DMS79 (cell line): ENCODE measurements around the gene SMYD3.
"Not testable (repeated sequence)": the region's sequence is repeated elsewhere in the genome, so short reads cannot be mapped to it uniquely, and the experiment has no call there.

Experiments
- DNase-seq: peaks from one replicate; lab custom pipeline; 2025; lab: John Stamatoyannopoulos, UW

Gene SMYD3

DNA sequence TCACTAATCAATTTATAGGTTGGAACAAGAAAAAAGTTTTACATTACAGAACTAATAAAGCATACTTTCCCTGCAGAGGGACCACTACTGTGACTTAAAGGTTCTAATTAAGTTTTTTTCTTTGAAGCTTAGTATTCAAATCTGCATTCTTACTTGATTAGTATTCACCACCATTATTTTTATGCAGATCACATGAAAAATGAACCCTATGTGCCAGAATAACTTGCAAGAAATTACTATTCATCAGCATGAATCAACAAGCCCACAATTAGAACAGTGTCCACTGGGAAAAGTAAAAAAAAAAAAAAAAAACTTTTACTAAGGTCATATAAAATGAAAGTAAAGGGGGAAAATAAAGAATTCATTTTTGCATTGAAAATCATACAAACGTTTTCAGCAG lies 90.8 kb downstream of the SMYD3 start:
- no peak for DNase-seq

DNA sequence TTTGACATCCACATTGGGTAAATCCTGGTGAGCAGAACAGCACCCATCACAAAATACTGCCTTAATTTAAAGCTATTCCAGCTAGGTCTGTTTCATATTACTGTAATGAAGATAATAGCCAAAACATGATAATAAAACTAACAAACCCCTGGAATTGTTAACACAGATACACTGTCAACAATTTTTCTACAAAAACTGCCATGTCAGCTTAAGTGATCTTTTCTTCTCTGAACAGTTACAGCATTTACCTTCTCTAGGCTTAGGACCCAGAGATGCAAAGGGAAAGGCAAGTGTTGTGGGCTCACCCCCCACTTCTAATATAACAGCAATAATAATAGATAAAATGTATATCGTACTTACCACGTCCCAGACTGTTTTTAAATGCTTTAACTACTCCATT lies 92.1 kb downstream of the SMYD3 start:
- no peak for DNase-seq

DNA sequence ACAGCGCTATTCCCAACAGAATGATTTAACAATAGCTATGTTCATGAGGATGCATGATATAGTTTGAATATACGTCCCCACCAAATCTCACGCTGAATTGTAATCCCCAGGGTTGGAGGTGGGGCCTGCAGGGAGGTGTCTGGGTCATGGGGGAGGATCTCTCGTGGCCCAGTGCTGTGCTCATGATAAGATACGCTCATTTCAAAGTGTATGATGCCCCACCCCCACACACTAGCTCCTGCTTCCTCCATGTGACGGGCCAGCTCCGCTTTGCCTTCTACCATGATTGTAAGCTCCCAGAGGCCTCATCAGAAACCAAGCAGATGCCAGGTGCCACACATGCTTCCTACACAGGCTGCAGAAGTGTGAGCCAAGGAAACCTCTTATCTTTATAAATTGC lies 93.6 kb downstream of the SMYD3 start:
- DNase-seq: no peak

DNA sequence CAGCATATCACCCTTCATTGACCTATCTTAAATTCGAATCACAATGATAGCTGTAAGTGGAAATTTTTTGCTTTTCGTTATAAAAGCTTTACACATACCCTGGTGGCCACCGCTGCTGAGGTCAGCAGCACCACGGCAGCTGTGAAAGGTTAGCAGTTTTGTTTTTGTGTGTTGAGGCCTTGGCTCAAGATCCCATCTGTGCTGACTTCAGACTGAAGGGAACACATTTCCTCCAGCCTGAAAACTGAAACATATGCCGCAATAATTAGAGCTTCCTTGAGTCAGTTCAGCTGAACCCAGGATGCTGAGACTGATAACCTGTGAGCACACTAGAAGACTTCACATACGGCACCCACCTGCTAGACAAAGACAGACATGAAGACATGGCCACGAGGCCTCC lies 103.0 kb downstream of the SMYD3 start:
- DNase-seq: no peak

DNA sequence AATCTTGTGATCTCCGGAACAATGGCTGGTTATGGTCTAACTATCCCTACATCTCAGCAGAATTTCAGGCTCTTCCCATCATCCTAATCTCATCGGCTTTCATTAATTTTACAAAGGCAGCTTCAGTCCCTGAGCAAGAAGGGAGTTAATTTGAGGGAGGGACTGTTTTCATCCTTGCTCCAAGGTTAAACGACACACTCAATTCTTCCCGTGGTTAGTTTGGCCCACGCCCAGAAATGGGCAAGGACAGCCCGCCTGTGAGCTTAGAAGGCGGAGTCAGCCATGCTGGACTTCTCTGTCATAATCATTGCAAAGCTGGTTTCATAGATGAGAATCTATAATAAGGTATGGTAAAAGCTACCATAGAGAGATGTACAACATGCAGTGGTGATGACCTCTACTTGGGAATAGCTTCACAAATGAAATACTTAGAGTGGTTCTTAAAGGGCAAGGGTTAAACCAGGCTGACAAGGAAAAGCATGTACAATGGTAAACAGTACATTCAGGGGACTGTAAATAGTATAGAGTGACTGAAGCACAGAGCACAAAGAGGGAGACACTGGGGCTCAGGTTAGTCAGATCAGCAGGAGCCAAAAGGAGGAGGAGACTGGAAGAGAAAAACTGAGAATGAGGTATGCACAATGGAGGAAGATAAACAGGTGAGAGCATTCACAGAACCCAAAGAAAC lies 108.8 kb downstream of the SMYD3 start:
- no peak for DNase-seq

DNA sequence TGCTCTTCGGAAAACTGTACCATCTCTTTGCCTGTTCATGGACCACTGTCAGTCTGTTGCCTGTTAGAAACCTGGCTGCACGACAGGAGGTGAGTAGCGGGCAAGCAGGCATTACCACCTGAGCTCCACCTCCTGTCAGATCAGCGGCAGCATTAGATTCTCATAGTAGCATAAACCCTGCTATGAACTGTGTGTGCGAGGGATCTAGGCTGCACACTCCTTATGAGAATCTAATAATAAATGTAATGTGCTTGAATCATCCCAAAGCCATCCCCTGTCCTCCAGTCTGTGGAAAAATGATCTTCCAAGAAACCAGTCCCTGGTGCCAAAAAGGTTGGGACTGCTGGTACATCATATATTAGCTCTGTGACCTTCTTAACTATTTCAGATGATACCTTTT lies 110.0 kb downstream of the SMYD3 start:
- no peak for DNase-seq

DNA sequence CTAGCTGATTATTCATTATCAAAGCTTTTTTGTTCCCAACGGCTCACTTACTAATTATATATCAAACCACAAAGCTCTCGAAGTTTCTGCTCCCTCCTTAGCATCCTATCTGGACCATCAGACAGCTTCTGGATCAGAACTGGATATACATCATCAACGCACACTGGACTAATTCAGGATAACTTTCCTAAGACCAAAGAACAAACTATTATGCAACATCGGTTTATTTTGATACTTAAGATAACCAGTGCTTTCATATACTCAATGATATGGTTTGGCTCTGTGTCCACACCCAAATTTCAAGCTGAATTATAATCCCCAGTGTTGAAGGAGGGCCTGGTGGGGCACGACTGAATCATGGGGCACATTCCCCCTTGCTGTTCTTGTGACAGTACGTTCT lies 110.8 kb downstream of the SMYD3 start:
- DNase-seq: no peak

DNA sequence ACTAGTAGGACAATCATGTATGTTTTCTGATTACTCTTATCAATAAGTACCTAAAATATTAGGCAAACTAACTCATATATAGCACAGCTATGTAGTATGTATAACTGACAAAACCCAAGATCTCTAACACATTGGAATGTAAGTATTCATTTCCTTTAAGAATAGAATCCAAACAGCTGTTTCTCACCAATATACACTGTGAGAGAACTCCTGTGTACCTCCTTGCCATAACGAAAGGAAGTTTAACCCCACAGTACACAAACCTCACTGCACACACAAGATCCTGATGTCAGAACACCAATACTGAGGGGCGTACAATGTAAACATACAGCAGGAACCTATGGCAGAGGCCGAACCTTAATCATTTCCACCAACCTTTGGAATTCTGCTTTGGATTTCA lies 113.0 kb downstream of the SMYD3 start:
- no peak for DNase-seq

DNA sequence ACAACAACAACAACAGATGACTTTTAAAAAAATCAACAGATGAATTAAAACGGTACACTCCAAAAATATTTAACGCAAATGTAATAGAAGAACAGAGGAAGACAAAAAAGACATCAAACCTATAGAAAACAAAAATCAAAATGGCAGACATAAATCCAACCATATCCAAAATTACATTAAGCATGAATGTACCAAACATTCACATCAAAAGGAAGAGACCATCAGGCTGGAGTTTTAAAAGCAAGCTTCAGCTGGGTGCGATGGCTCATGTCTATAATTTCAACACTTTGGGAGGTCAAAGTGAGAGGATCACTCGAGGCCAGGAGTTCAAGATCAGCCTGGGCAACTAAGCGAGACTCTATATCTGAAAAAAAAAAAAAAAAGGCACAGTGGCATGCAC lies 116.2 kb downstream of the SMYD3 start:
- no peak for DNase-seq

DNA sequence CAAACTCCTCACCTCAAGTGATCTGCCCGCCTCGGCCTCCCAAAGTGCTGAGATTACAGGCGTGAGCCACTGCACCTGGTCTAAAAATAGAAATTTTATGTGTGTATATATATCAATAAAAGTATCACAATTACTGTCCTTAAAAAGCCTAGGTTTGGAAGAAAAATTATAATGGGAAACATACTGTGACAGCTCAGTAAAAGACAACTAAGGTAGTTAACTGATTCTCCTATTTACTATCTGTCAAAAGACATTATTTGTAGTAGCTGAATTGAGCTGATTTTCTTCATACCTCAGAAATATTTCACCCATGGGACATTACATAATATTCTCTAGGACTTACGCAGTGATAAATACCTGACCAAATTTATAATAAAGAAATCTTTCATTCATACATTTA lies 122.5 kb downstream of the SMYD3 start:
- DNase-seq: no peak

DNA sequence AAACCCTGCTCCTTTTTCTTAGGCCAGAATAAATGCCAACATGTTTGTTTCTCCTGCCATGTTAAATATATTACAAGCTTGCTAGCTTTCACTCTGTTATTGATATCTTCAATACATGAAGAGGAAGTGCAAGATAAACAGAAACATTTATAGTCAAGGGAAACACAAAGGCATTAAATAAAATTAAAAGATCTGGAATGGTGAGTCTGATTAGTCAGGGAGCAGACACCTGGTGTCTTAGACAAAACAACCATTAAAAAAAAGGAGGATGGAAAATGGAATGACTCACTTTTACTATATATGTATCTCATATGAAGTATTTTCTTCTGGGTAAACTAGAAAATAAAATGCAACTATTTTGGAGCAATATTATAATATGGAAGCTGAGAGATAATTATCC lies 123.3 kb downstream of the SMYD3 start:
- DNase-seq: no peak

DNA sequence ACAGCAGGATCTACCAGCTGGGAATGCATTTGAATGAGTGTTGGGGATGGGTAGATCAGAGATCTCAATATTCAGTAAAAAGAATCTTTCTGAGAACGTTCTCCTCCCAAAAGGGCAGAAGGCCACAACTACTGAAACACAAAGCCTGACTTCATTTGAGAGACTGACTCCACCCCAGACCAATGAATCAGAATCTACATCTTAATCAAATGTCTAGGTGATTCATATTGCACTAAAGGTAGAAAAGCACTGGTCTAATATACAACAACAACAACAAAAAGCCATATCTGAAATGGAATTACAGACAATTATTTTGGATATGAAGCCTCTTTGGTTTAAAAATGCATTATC lies 123.9 kb downstream of the SMYD3 start:
- DNase-seq: no peak

DNA sequence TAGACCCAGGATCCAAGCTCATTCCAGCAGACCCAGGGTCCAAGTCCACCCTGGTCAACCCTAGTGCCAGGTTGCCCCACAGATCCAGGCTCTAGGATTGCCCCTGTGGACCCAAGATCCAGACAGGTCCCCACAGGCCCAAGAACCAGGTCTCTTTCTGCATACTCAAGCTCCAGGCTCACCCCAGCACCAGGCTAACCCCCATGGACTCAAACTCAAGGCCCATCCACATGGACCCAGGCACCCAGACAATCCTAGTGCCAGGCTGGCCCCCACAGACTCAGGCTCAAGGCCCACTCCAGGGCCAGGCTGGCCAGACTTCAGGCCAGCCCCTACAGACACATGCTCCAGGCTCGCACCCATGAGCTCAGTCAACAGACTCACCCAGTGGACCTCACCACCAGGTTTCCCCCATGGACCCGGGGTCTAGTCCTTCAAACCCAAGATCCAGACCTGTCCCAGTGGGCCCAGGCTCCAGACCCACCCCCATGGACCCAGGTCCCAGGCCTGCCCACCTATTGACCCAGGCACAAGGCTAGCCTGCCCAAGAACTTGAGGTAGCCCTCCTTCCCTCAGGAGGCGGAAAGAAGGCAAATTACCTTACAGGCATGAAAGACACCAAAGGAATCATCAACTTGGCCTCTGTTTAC lies 124.4 kb downstream of the SMYD3 start:
- no peak for DNase-seq

DNA sequence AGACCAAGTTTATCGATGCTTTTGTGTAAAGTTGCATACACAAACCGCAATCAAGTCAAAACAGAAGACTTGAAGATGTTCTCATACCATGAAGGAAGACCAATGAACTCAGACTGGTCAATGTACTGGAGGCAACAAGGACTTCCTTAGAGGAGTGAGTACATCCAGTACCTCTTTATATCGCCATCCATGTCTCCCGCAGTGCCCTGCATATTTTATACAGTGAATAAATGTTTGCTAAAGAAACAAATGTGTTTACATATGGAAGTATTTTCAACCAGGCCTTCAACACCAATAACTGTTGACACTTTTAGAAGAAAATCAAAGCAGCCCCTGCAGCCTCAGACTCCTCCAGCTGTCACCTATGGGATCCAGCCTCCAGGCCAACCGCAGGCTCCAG lies 125.6 kb downstream of the SMYD3 start:
- no peak for DNase-seq

DNA sequence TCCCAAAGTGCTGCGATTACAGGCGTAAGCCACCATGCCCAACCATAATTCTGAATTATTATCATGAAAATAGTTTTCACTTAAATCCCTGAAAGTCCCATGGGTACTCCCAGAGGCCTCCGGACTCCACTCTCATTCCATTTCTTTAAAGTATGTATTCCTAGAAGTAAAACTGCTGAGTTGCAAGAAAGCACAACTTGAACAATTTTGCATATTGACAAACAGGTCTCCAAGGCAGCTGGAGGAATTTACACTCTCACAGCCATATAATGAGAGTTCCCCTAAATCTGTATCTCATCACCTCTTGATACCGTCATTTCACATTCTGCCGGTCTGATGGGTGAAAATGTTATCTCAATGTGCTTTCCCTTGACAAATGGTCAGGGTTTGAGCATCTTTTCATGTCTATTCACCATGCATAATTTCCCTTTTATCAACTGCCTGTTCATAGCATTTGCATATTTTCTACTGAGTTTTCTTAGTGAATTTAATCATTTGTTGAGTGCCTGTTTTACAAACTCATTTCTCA lies 129.4 kb downstream of the SMYD3 start:
- no peak for DNase-seq

DNA sequence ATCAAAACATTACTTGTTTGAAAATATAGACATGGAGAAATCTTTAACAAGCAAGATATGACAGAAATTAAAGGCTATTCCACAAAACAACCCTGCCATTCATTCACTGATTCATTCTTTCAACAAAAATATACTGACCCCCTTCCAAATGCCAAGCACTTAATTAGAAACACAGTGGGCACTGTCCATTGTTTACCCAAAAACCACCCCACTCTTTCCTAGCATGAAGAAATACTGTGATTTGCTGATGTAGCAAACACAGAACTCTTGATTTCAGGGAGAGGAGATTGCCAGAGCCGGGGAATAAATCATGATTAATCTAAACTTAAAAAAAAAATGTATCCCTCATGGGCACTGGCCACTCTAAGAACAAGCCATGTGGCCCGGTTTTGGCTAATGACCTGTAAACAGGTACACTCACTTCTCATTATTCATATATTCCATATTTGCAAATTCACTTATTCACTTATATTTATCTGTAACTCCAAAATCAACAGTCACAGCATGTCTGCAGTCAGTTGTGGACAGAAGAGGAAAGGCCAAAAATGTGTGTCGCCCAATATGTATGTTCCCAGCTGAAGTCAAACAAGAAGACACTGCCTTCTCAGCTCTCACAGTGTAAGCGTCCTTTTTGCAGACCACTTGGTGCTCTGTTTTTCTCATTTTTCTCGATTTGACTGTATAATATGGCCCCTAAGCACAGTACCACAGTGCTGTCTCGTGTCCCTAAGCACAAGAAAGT lies 133.1 kb downstream of the SMYD3 start:
- no peak for DNase-seq

DNA sequence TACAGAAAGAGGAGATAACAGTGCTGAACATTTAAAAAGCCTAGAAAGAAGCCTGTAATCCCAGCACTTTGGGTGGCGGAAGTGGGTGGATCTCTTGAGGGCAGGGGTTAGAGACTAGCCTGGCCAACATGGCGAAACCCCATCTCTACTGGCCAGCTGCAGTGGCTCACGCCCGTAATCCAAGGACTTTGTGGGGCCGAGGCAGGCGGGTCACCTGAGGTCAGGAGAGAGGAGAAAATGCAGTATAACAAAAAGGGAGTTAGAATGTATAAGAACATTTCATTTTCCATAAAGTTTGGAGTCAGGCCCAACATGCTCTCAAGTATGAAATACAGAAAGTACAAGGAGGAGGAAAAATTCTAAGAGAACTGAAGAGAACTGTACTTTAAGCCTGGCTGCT lies 134.5 kb downstream of the SMYD3 start:
- no peak for DNase-seq

DNA sequence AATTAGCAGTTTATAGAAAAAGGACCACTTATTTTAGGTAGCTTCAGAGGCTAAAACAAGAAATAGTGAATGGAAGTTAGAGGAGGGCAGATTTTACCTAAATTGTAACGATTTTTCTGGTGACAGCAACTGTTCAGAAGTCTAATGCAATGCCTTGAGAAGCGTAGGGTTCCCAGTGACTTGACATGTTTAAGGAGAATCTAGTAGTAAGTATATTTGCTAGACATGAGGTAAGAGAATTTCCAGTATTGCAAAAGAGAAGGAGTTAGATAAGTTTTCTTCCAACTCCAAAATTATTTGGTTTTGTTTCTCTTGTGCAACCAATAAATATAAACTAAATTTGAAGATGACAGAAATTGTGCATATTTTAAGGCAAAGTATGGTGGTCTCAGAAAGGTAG lies 140.0 kb downstream of the SMYD3 start:
- no peak for DNase-seq

DNA sequence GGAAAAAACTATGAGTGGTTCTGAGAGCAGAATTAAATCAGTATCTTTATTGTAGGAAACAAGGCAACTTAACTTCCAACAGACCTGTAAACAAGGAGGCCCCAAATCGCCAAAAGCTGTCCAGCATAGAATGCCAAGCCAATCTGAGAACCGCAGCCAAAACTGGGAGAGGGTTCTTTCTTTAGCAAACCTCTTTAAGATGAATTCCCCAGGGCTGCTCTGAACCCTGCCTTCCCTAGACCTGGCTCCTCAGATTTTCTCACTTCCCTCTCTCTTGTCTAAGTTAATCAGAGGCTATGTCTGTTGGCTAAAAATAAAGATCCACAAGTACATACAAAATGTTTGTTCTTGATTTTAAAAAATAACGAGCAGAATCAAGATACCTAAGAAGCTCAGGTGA lies 141.4 kb downstream of the SMYD3 start:
- no peak for DNase-seq

DNA sequence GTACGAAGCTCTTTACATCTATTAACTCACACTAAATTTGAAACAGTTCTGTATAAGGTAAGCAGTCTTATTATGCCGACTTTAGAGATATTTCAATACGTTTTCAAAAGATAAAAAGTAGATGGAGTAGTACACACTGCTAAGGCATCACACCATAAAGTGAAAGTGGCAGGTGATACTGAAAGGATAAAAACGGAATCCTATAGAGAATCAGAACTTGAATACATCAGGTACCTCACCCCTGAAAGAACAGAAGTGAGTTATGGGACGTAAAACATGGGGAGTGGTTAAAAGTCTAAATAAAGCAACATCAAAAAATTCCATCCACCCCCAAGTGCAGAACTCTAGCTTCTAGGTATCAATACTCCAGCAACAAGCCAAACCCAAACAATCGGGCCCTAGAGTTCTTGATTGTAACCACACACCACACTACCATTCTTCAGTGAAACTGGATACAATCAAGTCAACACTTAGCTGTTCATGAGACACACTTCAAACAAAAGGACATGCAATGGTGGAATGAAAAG lies 142.6 kb downstream of the SMYD3 start:
- DNase-seq: no peak

DNA sequence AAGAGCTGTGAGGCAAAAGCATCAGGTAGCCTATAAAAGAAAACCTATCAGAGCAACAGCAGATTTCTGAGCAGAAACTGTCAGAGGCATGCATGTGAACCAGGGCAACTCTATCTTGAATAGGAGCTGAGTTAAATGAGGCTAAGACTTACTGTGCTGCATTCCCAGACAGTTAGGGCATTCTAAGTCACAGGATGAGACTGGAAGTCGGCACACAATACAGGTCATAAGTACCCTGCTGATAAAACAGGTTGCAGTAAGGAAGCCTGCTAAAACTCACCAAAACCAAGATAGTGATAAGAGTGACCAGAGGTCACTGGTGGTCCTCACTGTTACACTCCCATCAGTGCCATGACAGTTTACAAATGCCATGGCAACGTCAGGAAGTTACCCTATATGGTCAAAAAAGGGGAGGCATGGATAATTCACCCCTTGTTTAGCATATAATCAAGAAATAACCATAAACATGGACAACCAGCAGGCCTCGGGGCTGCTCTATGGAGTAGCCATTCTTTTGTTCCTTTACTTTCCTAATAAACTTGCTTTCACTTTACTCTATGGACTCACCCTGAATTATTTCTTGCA lies 150.0 kb downstream of the SMYD3 start:
- DNase-seq: not testable (repeated sequence)

DNA sequence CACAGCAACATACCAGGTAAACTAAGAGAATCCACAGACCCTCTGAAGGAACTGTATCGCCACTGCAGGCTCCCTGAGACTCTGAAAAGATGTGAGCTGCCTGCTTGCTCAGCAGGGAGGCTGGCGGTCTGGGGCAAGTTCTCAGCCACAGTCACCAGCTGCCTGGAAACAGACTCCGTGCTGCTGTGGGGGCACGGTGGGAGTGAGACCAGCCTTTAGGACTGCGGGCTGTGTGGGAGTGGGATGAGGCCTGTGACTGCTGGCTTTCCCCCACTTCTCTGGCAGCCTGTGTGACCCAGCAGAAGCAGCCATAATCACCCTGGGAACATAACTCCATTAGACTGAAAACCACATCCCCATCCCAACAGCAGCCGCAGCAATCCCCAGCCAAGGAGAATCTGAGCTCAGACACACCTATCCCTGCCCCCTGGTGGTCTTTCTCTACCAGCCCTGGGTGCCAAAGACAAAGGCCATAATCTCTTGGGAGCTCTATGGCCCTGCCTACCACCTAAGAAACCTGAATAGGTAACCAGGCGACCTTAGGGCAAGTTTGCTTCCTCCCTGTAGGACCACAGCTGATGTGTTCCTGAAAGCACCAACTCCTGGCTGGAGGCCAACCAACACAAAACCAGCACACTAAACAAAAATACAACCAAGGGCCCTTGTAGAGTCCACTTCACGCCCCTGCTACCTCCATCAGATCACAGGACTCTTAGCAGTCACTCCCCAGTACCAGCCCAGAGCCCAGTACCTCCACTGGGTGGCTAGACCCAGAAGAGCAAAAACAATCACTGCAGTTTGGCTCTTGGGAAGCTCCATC lies 151.5 kb downstream of the SMYD3 start:
- DNase-seq: no peak
